ENCODE results near the gene MTARC2. TPM values are rescaled to one million over a fixed set of nuclear protein-coding genes. Genes with fewer than 3 reads are reported as not detected.

Gene MTARC2
- total RNA-seq, 3 donors from 2014 or later: 26.7 to 41.8 (median 35.6) TPM

- H3K9me3 ChIP-seq: no peaks in the 10 kb centered on the region
- DNase-seq (no peak), ATAC-seq (no peak)
- intact Hi-C loops (cut with DNase I, micrococcal nuclease): no loop called here
- no peaks in the 10 kb centered on the region for H3K36me3 ChIP-seq (ENCODE audit: low read depth)
- H3K4me3 ChIP-seq: no peak overlapping the region
- peaks cover 6% of the 10 kb centered on the region for H3K4me1 ChIP-seq (ENCODE audit: low read depth)
- no peak for TF ChIP-seq CTCF (IDR thresholded peaks at IDR 0.05)
These were observed 40.8 kb downstream of the MTARC2 start for GRCh38 chr1:220788900-220789299.

GRCh38 chr1:220789532-220790147 is 41.5 kb downstream of the MTARC2 start:
- ATAC-seq (no peak), DNase-seq (no peak)
- no peak for TF ChIP-seq CTCF (IDR thresholded peaks at IDR 0.05)
- Histone ChIP-seq H3K9me3 (no peaks in the 10 kb centered on the region), H3K36me3 (ENCODE audit: low read depth) (no peaks in the 10 kb centered on the region), H3K4me3 (no peak overlapping the region), H3K4me1 (ENCODE audit: low read depth) (peaks cover 6% of the 10 kb centered on the region)
- intact Hi-C loops (cut with DNase I, micrococcal nuclease): no loop called here

GRCh38 chr1:220791285-220791684 is 43.2 kb downstream of the MTARC2 start:
- intact Hi-C loops (cut with DNase I, micrococcal nuclease): no loop called here
- no peak for DNase-seq
- TF ChIP-seq CTCF (IDR thresholded peaks at IDR 0.05): no peak
- H3K9me3 ChIP-seq: no peaks in the 10 kb centered on the region
- no peak for ATAC-seq
- no peak overlapping the region for H3K4me3 ChIP-seq
- H3K4me1 ChIP-seq (ENCODE audit: low read depth): peaks cover 1% of the 10 kb centered on the region
- H3K36me3 ChIP-seq (ENCODE audit: low read depth): no peaks in the 10 kb centered on the region

GRCh38 chr1:220791956-220792355 is 43.8 kb downstream of the MTARC2 start:
- Histone ChIP-seq H3K4me3 (no peak overlapping the region), H3K36me3 (ENCODE audit: low read depth) (no peaks in the 10 kb centered on the region), H3K9me3 (no peaks in the 10 kb centered on the region), H3K4me1 (ENCODE audit: low read depth) (no peaks in the 10 kb centered on the region)
- no peak for ATAC-seq
- intact Hi-C loops (cut with DNase I, micrococcal nuclease): no loop called here
- no peak for DNase-seq
- TF ChIP-seq CTCF (IDR thresholded peaks at IDR 0.05): no peak

GRCh38 chr1:220796530-220796929 is 48.4 kb downstream of the MTARC2 start:
- Histone ChIP-seq H3K4me3 (no peak overlapping the region), H3K36me3 (ENCODE audit: low read depth) (no peaks in the 10 kb centered on the region), H3K9me3 (no peaks in the 10 kb centered on the region), H3K4me1 (ENCODE audit: low read depth) (no peaks in the 10 kb centered on the region)
- DNase-seq (no peak), ATAC-seq (peak; percentile 74)
- intact Hi-C loops (cut with DNase I, micrococcal nuclease): no loop called here
- TF ChIP-seq CTCF (IDR thresholded peaks at IDR 0.05): no peak

- Histone ChIP-seq H3K4me1 (ENCODE audit: low read depth) (no peaks in the 10 kb centered on the region), H3K4me3 (no peak overlapping the region), H3K36me3 (ENCODE audit: low read depth) (no peaks in the 10 kb centered on the region), H3K9me3 (no peaks in the 10 kb centered on the region)
- DNase-seq (no peak), ATAC-seq (peak; percentile 72)
- intact Hi-C loops (cut with DNase I, micrococcal nuclease): no loop called here
- TF ChIP-seq CTCF (IDR thresholded peaks at IDR 0.05): no peak
These were observed 48.9 kb downstream of the MTARC2 start for GRCh38 chr1:220797044-220797443.
